Measurements from ENCODE around the gene APOL1.
"Not testable (repeated sequence)": the region's sequence is repeated elsewhere in the genome, so short reads cannot be mapped to it uniquely, and the experiment has no call there.

- TF ChIP-seq CTCF (conservative IDR thresholded peaks at IDR 0.05); EZH2 (IDR thresholded peaks at IDR 0.05; ENCODE audit: low read depth): not testable (repeated sequence)
These were observed 24.6 kb upstream of the APOL1 start for GRCh38 chr22:36228369-36228768.

Data from PC-9 (cell line).